T-helper 2 cell treated with Interferon-gamma antibody and Interleukin-4, amounts not matched to agents 5 μg/mL and 100 μg/mL, for 36 hours (primary cell): Measurements from ENCODE around the gene ANXA3.

Experiments
- DNase-seq: peaks from one replicate; pipeline ENCODE4 v3.0.0; 2021; ENCODE audit warnings: low spot score
- H3K27ac Mint-ChIP-seq: one replicate; pipeline ENCODE4 v1.8.0; 2021; ENCODE audit warnings: mild to moderate bottlenecking, mixed read lengths
- H3K27me3 Mint-ChIP-seq: one replicate; pipeline ENCODE4 v1.8.0; 2021; ENCODE audit warnings: low read depth, mixed read lengths
- H3K36me3 Mint-ChIP-seq: one replicate; pipeline ENCODE4 v1.8.0; 2021; ENCODE audit warnings: low read depth, mixed read lengths
- H3K4me1 Mint-ChIP-seq: one replicate; pipeline ENCODE4 v1.8.0; 2021; ENCODE audit warnings: low read depth, mixed read lengths
- H3K4me3 Mint-ChIP-seq: one replicate; pipeline ENCODE4 v1.8.0; 2022; ENCODE audit warnings: mild to moderate bottlenecking, moderate library complexity, mixed read lengths
- H3K9me3 Mint-ChIP-seq: one replicate; pipeline ENCODE4 v1.8.0; 2021; ENCODE audit warnings: mixed read lengths

Gene ANXA3

DNA sequence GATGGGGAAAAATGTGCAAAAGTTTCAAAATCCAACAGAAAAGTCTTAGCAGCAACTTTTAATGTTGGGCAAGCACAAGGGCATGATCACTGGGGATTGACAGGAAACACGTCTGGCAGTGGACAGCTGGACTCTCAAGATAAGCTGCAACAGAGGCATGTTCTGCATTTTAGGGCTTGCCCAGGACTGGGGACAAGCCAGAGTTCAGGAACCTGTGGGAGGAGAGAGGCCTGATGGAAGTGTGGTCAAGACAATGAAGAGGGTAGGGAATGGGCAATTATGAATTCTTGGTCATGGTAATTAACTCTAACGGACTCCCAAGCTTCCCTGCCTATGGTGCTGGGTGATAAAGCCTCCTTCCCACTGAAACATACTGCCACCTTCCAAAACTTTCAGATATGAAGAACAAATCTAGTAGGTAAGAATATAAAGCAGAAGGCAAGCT is 48.4 kb downstream of the ANXA3 start:
- no peaks in the 10 kb centered on the region for H3K9me3 Mint-ChIP-seq
- peaks cover 4% of the 10 kb centered on the region for H3K4me1 Mint-ChIP-seq
- DNase-seq = no peak
- H3K4me3 Mint-ChIP-seq = no peak overlapping the region
- H3K36me3 Mint-ChIP-seq = no peaks in the 10 kb centered on the region
- H3K27me3 Mint-ChIP-seq = peaks cover 20% of the 10 kb centered on the region
- H3K27ac Mint-ChIP-seq = no peak overlapping the region

DNA sequence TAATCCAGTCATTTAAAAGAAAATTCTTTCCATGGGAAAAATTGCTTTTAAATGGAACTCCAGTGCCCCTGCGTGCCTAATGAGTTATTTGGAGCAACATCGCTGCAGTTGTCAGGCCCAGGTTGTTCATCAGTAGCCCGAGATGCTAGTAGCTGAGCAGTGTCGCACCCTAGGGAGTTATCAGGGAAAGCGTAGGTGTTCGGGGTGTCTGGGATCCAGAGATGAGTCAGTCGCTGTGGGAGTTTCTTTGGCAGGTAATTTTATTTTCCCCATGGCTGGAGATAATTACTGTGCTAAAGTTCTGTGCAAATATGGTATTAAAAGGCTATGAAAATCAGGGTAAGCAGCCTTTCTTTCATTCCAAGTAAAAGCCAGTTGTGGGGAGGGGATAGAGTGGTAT is 49.4 kb downstream of the ANXA3 start:
- no peak overlapping the region for H3K27ac Mint-ChIP-seq
- no peaks in the 10 kb centered on the region for H3K36me3 Mint-ChIP-seq
- H3K27me3 Mint-ChIP-seq = peaks cover 21% of the 10 kb centered on the region
- H3K4me1 Mint-ChIP-seq = peaks cover 4% of the 10 kb centered on the region
- H3K9me3 Mint-ChIP-seq = no peaks in the 10 kb centered on the region
- H3K4me3 Mint-ChIP-seq = no peak overlapping the region
- no peak for DNase-seq

DNA sequence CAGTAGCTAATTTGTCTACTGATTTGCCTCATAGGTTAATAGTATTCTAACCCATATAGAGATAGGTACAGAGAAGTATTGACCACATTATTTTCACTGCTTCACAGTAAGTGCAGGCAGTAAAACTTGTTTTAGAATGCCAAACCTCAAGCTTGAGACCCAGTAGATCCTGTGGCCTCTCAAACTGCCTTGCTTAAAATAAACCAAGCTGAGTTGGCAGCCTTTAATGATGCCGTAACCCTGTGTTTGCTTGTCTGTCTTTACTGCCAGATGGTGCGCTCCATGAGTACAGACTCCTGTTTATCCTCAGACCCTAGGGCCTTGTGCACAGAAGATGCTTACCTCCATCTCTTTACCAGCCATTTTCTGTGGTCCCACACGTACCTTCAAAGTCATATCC is 50.8 kb downstream of the ANXA3 start:
- no peak overlapping the region for H3K4me3 Mint-ChIP-seq
- peaks cover 21% of the 10 kb centered on the region for H3K27me3 Mint-ChIP-seq
- H3K36me3 Mint-ChIP-seq = no peaks in the 10 kb centered on the region
- no peak for DNase-seq
- H3K9me3 Mint-ChIP-seq = no peaks in the 10 kb centered on the region
- peaks cover 4% of the 10 kb centered on the region for H3K4me1 Mint-ChIP-seq
- no peak overlapping the region for H3K27ac Mint-ChIP-seq

DNA sequence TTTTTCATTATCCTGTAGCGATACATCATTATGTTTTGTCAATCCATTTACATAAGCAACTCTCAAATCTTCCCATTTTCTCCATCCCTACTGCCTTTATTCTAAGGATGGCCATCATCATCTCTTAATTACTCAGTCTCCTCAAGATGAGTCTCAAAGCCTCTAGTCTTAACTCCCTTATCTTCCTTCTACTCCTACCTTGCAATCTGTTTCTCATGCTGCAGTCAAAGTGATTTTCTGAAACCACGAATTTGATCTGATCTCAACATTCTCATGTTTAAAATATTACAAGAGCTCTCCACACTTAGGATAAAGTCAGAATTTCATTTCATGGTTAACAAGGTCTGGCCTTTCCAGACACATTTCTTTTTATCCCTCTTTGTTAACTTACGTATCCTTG is 51.8 kb downstream of the ANXA3 start:
- Mint-ChIP-seq H3K4me1 (peaks cover 4% of the 10 kb centered on the region), H3K27ac (no peak overlapping the region), H3K9me3 (no peaks in the 10 kb centered on the region), H3K36me3 (no peaks in the 10 kb centered on the region), H3K4me3 (no peak overlapping the region), H3K27me3 (peaks cover 29% of the 10 kb centered on the region)
- no peak for DNase-seq

DNA sequence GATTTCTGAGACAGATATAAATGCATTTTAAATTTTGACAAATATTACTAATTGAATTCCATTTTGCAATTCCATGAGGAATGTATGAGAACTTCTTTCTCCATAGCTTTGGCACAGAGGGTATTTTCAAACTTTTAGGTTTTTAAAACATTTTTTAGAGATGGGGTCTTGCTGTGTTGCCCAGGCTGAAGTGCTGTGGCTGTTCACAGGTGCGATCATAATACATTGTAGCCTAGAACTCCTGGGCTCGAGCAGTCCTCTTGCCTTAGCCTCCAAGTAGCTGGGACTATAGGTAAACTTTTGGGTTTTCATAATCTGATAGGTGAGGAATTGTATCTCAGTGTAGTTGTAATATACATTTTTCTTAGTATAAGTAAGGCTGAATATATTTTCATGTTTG is 53.4 kb downstream of the ANXA3 start:
- no peak for DNase-seq
- no peak overlapping the region for H3K4me3 Mint-ChIP-seq

DNA sequence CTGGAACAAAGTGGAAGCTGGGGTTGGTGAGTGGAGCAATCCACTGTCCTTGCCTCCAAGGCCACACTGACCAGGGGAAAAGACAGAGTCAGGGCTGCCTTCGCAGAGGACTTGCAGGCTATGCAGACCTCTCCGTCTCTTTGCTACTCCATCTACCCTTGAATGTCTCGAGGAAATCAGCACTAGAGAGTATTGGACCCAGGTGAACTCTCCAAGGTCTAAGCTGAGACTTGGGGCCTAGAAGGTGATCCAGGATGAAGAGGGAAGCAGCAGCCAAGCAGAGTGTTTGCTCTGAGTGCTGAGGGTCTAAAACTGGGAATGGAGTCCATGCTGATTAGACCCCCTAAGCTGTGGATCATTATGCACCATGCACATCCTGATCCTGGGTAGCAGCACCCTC is 54.5 kb downstream of the ANXA3 start:
- Mint-ChIP-seq H3K9me3 (no peaks in the 10 kb centered on the region), H3K27ac (no peak overlapping the region), H3K4me3 (no peak overlapping the region), H3K4me1 (peaks cover 15% of the 10 kb centered on the region), H3K27me3 (peaks cover 26% of the 10 kb centered on the region), H3K36me3 (no peaks in the 10 kb centered on the region)
- DNase-seq = no peak

More for the DNA sequence above, 53.4 kb downstream of the ANXA3 start:
- no peaks in the 10 kb centered on the region for H3K9me3 Mint-ChIP-seq
- no peaks in the 10 kb centered on the region for H3K36me3 Mint-ChIP-seq
- peaks cover 6% of the 10 kb centered on the region for H3K4me1 Mint-ChIP-seq
- H3K27me3 Mint-ChIP-seq = peaks cover 28% of the 10 kb centered on the region
- H3K27ac Mint-ChIP-seq = no peak overlapping the region

DNA sequence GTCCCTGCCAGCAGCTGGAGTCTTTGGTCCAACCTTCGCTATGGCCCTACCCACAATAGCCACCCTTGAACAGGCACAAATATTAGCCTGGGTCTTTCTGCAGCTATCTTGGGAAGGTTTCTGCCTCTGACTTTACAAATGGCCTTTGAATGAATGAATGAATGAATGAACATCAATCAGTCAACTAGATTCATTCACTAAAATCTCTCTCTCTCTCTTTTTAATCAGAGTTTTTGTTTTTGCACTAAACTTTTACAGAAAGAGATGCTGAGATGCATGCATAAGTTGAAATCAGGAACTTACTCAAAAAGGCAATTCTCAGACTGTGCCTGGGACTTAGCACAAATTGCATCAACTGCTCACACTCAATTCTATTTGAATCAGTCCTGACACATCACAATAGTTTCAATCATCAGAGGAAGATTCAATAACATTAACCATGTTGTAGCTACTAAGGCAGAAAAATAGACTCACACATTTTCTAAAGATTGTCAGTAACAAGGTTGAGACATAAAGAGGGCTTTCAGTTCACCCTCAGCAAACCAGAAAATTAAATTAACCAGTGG is 55.0 kb downstream of the ANXA3 start:
- Mint-ChIP-seq H3K4me3 (no peak overlapping the region), H3K9me3 (no peaks in the 10 kb centered on the region), H3K4me1 (peaks cover 16% of the 10 kb centered on the region), H3K27me3 (peaks cover 26% of the 10 kb centered on the region), H3K36me3 (no peaks in the 10 kb centered on the region), H3K27ac (no peak overlapping the region)
- no peak for DNase-seq

DNA sequence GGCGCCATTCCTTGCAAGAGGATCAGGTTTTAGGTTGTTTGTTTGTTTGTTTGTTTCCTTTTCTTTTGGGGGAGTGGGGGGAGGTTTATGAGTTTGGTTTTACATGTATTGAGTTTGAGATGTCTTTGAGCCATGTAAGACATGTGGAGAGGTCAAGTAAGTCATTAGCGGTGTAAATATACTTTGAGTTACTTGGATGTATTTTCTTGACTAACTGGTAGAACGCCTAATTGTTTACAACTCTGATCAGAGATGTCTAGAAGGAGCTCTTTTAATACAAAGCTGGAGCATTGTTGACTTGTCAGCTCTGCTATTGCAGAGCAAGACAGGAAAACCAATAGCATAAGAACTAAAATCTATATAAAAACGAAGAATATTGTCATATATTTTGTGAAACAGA is 57.1 kb downstream of the ANXA3 start:
- no peak for DNase-seq
- no peaks in the 10 kb centered on the region for H3K36me3 Mint-ChIP-seq
- H3K27ac Mint-ChIP-seq = no peak overlapping the region
- H3K4me1 Mint-ChIP-seq = peaks cover 29% of the 10 kb centered on the region
- no peak overlapping the region for H3K4me3 Mint-ChIP-seq
- H3K9me3 Mint-ChIP-seq = no peaks in the 10 kb centered on the region
- peaks cover 15% of the 10 kb centered on the region for H3K27me3 Mint-ChIP-seq

DNA sequence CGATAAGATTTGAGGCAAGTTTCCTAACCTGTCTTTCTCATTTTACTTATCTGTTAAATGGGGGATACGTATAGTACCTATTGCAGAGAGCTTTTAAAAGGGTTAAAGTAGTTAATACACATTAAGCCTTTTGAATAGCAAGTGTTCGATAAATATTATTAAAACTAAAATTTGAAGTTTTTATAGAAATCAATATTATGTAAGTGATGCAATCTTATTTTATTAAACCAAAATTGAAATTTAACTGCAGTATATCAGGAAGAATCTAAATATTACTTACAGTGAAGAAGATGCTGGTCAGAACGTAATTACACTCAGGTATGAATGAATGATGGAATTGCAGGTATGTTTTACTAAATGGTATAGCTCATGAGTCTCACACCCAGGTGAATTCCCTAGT is 58.0 kb downstream of the ANXA3 start:
- DNase-seq = no peak
- H3K27me3 Mint-ChIP-seq = peaks cover 15% of the 10 kb centered on the region
- no peaks in the 10 kb centered on the region for H3K36me3 Mint-ChIP-seq
- H3K9me3 Mint-ChIP-seq = no peaks in the 10 kb centered on the region
- peaks cover 34% of the 10 kb centered on the region for H3K4me1 Mint-ChIP-seq
- no peak overlapping the region for H3K27ac Mint-ChIP-seq
- H3K4me3 Mint-ChIP-seq = no peak overlapping the region

DNA sequence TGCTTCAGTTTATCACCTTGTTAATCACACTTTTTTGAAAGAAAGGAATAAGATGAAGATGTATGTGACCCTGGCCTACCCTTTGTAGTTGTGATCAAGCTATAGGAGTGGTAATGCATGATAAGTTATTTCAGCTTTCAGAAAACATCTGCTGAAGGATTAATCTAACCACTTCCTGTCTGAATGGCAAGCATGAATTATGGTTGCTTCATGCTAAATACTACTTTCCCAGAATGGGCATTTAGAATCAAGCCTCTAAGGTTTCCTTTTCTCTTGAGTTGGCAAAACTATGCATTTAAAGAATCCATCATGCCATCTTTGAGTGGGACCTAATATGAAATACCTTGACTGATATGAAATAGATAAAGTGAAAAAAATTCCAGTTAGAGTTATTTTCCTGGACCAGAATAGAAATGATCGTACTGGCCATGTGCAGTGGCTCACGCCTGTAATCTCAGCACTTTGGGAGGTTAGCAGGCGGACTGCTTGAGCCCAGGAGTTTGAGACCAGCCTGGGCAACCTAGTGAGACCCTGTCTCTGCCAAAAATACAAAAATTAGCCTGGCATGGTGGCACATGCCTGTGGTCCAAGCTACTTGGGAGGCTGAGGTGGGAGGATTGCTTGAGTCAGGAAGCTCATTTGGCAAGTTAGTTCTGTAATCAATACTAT is 59.1 kb downstream of the ANXA3 start:
- H3K36me3 Mint-ChIP-seq = no peaks in the 10 kb centered on the region
- peaks cover 12% of the 10 kb centered on the region for H3K27me3 Mint-ChIP-seq
- no peak for DNase-seq
- no peak overlapping the region for H3K27ac Mint-ChIP-seq
- no peaks in the 10 kb centered on the region for H3K9me3 Mint-ChIP-seq
- peak overlapping the region; percentile 35 for H3K4me3 Mint-ChIP-seq
- peaks cover 36% of the 10 kb centered on the region for H3K4me1 Mint-ChIP-seq

DNA sequence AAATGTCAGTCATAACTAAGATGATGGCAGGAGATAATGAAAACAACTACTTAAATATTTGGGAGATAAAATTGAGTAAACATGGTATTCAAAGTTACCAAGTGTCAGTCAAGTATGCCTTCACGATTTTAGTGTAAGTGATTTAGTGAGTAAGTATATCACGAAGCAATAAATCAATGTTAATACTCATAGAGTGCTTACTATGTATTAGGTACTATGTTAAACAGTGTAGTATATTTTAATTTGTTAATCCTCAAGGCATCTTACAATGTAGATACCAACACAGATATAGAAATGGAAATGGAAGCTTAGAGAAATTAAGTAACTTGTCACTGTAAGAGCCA is 59.6 kb downstream of the ANXA3 start:
- Mint-ChIP-seq H3K36me3 (no peaks in the 10 kb centered on the region), H3K27me3 (peaks cover 12% of the 10 kb centered on the region), H3K9me3 (no peaks in the 10 kb centered on the region), H3K27ac (no peak overlapping the region), H3K4me1 (peaks cover 36% of the 10 kb centered on the region), H3K4me3 (no peak overlapping the region)
- no peak for DNase-seq

DNA sequence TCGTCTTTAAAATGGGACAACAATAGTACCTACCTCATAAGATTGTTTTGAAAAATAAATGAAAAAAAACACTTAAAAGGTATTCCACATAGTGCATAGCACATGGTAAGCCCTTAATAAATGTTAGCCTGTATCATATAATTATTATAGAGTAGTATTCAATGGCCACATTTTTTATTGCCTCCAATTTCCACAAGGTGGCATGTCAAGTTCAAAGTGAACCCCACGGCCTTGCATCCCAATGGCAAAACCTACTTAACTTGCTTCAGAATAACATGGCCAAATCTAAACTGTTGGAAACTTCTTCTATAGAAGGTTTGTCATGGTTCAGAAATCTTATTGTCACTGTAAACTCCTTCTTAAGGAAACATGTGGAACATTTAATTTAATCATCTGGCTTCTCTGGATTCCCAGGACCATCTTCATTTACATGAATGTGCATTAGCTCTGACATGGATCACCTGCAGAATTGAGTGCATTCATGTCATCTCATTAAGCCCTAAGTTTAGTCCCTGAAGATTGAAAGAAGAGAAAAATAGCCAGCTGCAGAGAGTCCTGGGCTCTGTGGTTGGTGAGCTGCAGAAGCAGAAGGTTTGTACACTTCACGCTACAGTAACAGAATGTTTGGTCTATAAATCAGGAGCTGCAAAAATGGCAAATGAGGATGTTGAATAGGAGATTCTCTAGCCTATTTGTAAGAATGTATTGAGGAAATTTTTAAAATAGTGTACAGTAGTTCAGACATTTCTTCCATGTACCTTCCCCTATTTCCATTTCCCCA is 61.0 kb downstream of the ANXA3 start:
- Mint-ChIP-seq H3K9me3 (no peaks in the 10 kb centered on the region), H3K4me3 (no peak overlapping the region), H3K4me1 (peaks cover 36% of the 10 kb centered on the region), H3K36me3 (no peaks in the 10 kb centered on the region), H3K27me3 (peaks cover 10% of the 10 kb centered on the region), H3K27ac (no peak overlapping the region)
- no peak for DNase-seq

DNA sequence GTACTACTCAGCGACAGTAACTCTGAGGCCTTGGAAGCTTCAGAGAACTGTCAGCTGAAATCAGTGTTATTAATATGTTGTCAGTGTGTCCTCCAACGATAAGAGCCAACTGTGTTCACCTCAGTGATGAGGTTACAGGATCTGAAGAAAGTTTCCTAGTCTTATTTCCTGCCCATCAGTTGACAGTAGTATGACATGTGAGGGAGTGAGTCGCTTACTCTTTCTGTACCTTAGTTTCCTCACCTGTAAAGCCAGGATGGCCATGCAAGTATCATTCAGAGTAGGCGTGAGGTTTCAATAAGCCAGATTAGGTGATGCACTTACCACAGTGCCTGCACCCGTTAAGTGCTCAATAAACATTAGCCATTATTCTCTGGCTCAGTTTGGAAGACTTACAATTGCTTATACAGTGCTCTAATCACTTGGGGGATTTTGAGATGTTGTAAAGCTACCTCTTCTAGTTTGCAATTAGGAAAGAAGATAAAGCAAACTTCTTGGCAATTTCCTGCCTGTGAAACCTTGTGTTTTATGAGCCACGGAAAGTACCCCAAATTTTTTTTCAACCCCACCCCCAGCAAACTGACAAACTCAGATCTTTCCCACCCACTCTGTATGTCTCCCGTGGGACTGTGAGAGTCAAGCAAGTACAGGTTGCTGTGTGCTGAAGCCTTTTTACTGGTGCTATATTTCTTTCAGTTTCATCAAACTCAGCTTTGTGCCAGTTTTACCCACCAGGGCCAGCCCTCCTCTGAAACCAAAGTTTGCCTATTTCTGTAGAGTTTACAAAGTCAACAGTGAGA is 62.2 kb downstream of the ANXA3 start:
- Mint-ChIP-seq H3K4me1 (peaks cover 45% of the 10 kb centered on the region), H3K9me3 (no peaks in the 10 kb centered on the region), H3K4me3 (no peak overlapping the region), H3K27ac (no peak overlapping the region), H3K36me3 (no peaks in the 10 kb centered on the region), H3K27me3 (no peaks in the 10 kb centered on the region)
- no peak for DNase-seq

DNA sequence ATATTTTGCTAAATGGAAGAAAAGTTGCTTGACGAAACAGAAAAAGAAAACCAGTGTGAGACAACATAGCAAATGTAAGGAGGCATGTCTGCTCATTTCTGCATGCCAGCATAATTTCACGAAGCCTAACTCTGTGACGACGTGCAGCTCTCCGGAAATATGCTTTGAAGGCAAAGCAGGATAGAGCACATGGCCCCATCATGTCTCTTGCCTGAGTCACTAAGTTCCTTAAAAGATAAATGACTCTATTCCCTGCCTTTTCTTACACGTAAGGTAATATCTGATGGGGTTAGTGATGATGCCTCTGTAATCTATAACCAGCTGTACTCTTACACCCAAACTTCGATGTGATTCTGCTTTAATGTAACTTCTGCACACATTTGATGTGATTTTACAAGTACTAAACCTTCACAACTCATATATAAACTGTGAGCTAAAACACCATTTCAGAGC is 64.5 kb downstream of the ANXA3 start:
- Mint-ChIP-seq H3K27me3 (no peaks in the 10 kb centered on the region), H3K27ac (no peak overlapping the region), H3K4me1 (peaks cover 33% of the 10 kb centered on the region), H3K36me3 (no peaks in the 10 kb centered on the region), H3K4me3 (no peak overlapping the region), H3K9me3 (no peaks in the 10 kb centered on the region)
- DNase-seq = no peak
